Astrocyte (in vitro differentiated cells and primary cell): ENCODE data around the gene MAPK11.

ENCODE experiments used
- CTCF ChIP-seq: IDR thresholded peaks from 2 replicates; pipeline ENCODE4 v1.5.1; 2011; ENCODE audit warnings: low read depth, mild to moderate bottlenecking, inconsistent platforms, low read length, moderate library complexity; ENCODE audit not compliant: insufficient read depth
- EZH2 ChIP-seq: IDR thresholded peaks from 2 replicates; pipeline ENCODE4 v1.6.1; 2012; ENCODE audit warnings: mild to moderate bottlenecking, low read length, inconsistent platforms; ENCODE audit not compliant: insufficient read depth

GRCh38 chr22:50278461-50278860, 8.3 kb upstream of the MAPK11 start:
- TF ChIP-seq CTCF, result no peak
- TF ChIP-seq EZH2, result no peak
